Neuron (in vitro differentiated cells): ENCODE data around the gene TTLL1.

Experiments used
- H2AFZ ChIP-seq: one replicate; pipeline ENCODE4 v1.6.1; 2013; ENCODE audit warnings: low read depth, mild to moderate bottlenecking, inconsistent platforms, low read length, moderate library complexity
- H3K27me3 ChIP-seq: one replicate; pipeline ENCODE4 v1.6.1; 2013; ENCODE audit warnings: low read length; ENCODE audit not compliant: insufficient read depth
- H3K36me3 ChIP-seq: one replicate; pipeline ENCODE4 v1.6.1; 2013; ENCODE audit warnings: low read length; ENCODE audit not compliant: insufficient read depth
- H3K4me1 ChIP-seq: one replicate; pipeline ENCODE4 v1.6.1; 2013; ENCODE audit warnings: low read length; ENCODE audit not compliant: insufficient read depth
- H3K4me3 ChIP-seq: 2 replicates; pipeline ENCODE4 v1.5.1; 2013; ENCODE audit warnings: mild to moderate bottlenecking, low read length, moderate library complexity
- H3K9me3 ChIP-seq: one replicate; pipeline ENCODE4 v1.6.1; 2013; ENCODE audit warnings: low read length

The TTLL1 gene

DNA sequence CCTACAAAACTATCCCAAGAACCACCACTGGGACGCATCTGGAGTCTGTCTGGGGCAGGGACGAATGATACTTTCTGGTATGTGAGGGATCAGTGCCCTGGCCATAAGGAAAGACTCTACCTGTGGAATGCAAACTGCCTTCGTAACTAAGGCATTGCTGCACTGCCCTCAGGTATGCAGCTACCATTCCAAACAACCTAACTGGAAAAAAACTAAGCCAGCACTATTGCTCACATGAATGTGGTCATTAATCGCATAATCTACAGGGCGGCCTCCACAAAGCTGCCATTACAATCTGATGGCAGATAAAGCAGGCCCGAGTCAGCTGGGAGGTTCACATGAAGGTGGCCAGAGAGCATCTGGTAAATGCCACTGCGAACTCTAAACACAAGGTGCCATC, 78.1 kb downstream of the TTLL1 start:
- Histone ChIP-seq H3K27me3 (no peaks in the 10 kb centered on the region), H3K36me3 (no peaks in the 10 kb centered on the region), H3K9me3 (no peaks in the 10 kb centered on the region), H3K4me3 (no peak overlapping the region), H3K4me1 (peaks cover 11% of the 10 kb centered on the region), H2AFZ (no peak overlapping the region)

DNA sequence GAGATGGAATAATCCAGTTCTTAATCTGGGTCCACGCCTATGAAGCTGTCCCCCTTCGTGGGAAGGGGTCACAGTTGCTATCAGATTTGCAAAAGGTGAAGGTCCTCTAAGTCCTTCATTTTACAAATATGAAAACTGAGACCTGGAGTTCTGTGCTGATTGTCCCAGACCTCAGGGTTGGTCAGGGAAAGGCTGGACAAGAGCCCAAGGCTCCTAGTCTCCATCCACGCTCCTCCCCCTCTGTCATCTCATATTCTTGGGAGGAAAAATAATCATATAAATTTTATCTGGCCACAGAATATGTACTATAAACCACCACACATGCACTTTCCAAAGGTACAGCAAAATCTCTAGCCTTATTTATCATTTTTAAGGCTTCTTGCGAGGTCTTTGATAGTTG, 79.7 kb downstream of the TTLL1 start:
- no peaks in the 10 kb centered on the region for H3K9me3 ChIP-seq
- H3K4me1 ChIP-seq, result peaks cover 8% of the 10 kb centered on the region
- no peaks in the 10 kb centered on the region for H3K36me3 ChIP-seq
- H3K27me3 ChIP-seq, result no peaks in the 10 kb centered on the region
- H2AFZ ChIP-seq, result no peak overlapping the region
- no peak overlapping the region for H3K4me3 ChIP-seq

DNA sequence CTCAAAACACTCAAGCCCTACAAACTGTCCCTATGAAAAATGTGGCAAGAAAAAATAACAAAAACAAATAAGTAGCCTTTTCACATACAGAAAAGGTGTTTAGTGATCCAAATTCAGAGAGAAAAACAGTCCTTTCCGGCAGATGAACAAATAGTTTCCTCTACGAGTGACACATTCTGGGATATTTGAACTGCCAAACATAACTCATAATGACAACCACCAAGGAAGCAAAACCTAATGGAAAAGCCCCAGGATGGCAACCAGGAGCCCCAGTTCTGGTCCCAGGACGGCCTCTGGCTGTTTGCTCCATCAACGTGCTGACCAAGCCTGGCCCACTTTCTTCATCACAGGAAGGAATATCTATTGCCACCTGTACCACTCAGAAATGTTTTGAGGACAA, 80.3 kb downstream of the TTLL1 start:
- no peaks in the 10 kb centered on the region for H3K27me3 ChIP-seq
- H3K4me3 ChIP-seq, result no peak overlapping the region
- no peaks in the 10 kb centered on the region for H3K9me3 ChIP-seq
- H3K36me3 ChIP-seq, result no peaks in the 10 kb centered on the region
- H3K4me1 ChIP-seq, result peaks cover 7% of the 10 kb centered on the region
- no peak overlapping the region for H2AFZ ChIP-seq

DNA sequence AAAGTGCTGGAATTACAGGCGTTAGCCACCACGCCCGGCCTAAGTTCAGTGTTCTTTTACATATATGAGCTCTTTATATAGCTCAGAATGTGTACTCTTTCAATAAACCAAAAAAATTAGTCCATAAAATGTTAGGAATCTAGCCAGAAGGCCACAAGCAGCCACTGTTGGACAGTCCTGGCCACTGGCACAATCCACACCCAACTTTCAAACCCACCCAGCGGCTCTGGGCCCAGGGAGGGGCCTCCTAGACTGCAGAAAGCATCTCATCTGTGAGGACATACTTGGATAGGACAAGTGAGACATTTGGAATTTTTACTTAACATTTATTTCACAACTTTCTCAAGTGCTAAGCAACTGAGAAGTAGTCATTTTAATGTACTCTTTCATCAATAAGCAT, 80.7 kb downstream of the TTLL1 start:
- peaks cover 3% of the 10 kb centered on the region for H3K4me1 ChIP-seq
- H2AFZ ChIP-seq, result no peak overlapping the region
- no peaks in the 10 kb centered on the region for H3K9me3 ChIP-seq
- H3K4me3 ChIP-seq, result no peak overlapping the region
- no peaks in the 10 kb centered on the region for H3K36me3 ChIP-seq
- H3K27me3 ChIP-seq, result no peaks in the 10 kb centered on the region

DNA sequence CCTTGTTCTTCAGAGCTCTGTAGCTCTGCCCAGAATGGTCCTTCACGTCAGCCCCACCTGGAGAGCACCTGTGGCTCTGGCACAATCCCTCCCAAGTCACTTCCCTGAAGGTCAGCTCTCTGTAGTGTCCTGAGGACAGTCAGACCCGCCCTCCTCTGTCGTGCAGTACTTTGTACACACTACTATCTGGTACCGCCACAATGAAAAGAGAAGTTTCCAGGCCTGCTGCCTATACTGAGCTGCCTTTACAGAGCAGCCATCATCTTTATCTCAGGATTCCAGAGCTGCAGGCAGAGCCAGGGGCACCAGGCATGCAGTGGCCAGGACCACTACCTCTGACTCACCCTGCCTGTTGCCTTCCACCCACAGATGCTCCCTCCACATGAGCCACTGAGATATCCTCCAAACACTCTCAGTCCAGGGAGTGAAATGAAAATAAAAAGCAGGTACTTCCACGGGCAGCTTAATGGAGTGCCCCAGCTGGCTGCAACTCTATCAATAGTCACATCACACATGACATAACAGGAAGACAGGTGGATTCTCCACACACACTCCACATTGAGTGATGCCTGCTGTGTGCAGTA, 81.6 kb downstream of the TTLL1 start:
- H2AFZ ChIP-seq, result no peak overlapping the region
- no peaks in the 10 kb centered on the region for H3K4me1 ChIP-seq
- H3K4me3 ChIP-seq, result no peak overlapping the region
- no peaks in the 10 kb centered on the region for H3K9me3 ChIP-seq
- no peaks in the 10 kb centered on the region for H3K36me3 ChIP-seq
- no peaks in the 10 kb centered on the region for H3K27me3 ChIP-seq

DNA sequence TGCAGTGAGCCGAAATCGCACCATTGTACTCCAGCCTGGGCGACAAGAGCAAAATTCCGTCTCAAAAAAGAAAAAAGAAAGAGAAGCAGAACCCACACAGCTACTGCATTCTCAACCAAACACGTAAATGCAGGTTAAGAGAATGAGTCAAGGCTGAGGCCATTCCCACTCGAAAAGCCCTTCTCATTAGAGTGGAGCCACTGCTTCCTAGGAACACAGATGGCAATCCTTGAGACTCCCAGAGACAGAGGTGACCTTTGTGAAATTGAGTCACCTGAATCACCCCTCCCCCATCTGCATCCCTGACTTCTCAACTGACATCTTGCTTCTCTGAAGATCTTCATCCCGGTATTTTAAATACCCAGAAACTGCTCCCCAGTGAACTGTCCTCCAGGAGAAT, 82.4 kb downstream of the TTLL1 start:
- Histone ChIP-seq H3K36me3 (no peaks in the 10 kb centered on the region), H3K27me3 (no peaks in the 10 kb centered on the region), H2AFZ (no peak overlapping the region), H3K4me1 (peaks cover 3% of the 10 kb centered on the region), H3K9me3 (no peaks in the 10 kb centered on the region), H3K4me3 (no peak overlapping the region)

DNA sequence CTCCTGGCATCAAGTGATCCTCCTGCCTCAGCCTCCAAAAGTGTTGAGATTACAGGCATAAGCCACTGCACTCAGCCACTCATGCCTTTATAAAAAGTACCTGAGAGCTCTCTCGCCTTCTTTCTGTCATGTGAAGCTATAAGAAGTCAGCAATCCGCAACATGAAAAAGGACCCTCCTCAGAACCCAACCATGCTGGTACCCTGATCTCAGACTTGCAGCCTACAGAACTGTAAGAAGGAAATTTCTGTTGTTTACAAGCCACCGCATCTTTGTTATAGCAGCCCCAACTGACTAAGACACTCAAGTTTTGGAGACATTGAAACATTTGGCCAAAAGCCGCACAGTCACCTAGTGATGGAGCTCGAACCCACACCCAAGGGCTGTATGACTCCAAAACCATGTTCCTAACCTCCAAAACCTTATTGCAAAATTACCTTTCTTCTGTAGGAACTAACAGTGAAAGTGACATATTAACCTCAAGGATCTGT, 83.1 kb downstream of the TTLL1 start:
- H3K36me3 ChIP-seq, result no peaks in the 10 kb centered on the region
- no peaks in the 10 kb centered on the region for H3K9me3 ChIP-seq
- H3K4me1 ChIP-seq, result peaks cover 10% of the 10 kb centered on the region
- H2AFZ ChIP-seq, result no peak overlapping the region
- no peaks in the 10 kb centered on the region for H3K27me3 ChIP-seq
- no peak overlapping the region for H3K4me3 ChIP-seq

DNA sequence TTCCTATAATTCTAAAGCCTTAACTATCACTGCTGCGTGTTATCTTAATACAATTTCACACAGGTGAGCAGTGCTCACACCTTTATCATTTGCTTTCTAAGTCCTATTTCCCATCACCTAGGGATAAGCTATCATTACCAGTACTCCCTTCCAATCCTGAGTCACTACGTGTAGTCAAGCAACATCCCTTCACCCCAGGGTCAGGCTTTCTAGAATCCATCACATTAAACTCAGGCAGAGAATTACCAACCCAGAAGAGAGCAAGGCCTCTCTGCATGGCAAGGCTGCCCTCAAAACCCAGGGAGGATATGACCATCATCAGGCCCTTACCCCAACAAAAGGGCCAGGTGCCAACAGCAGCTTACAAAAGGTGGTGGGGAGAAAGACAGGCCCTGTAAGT, 84.1 kb downstream of the TTLL1 start:
- Histone ChIP-seq H3K9me3 (no peaks in the 10 kb centered on the region), H2AFZ (no peak overlapping the region), H3K4me3 (no peak overlapping the region), H3K36me3 (no peaks in the 10 kb centered on the region), H3K4me1 (peaks cover 15% of the 10 kb centered on the region), H3K27me3 (no peaks in the 10 kb centered on the region)

DNA sequence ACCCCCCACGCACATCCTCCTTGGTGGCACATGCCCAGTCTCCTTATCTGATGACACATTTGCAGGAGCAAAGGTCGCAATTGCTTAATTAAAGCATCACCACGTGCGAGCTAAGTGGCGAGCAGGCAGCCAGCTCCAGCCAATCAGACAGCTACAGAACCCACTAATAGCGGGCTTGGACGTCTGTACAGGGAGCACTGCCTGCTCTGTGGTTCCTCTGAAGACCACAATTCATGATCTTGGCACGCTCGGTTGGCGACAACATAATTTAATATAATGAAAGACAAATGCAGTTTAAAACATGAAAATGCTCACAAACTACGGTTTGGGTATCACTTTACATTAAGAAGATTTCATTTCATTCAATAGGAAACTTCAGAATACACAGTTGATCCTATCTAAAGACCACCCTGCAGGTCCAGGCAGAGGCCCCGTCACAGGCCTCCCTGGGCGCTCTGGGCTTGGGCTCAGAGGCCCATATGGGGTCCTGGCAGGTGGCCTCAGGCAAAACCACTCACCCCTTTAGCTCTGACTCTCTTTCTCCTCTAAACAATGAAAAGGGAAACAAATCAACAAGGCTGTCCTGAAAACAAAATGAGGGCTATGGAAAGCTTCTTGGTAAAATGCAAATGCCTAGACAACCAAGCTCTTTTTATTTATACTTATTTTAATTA, 84.7 kb downstream of the TTLL1 start:
- Histone ChIP-seq H3K27me3 (no peaks in the 10 kb centered on the region), H2AFZ (no peak overlapping the region), H3K4me3 (no peak overlapping the region), H3K36me3 (no peaks in the 10 kb centered on the region), H3K4me1 (peaks cover 15% of the 10 kb centered on the region), H3K9me3 (no peaks in the 10 kb centered on the region)

DNA sequence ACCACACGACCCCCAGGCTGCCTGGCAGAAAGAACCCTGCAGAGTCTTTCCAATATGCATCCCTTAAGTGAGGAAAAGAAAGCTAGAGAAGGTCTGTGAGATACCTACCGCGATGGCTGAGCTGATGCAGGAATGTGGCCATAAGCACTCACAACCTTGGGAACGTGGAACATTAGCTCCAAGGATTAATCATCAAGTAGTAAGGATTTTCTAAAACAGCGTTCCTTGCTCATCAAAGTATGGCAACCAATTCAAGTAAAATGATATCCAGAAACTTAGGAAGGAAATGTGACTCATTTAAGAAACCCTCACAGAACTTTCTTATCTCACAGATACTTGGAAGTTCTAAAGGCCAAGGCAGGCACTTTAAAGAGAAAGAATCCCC, 87.0 kb downstream of the TTLL1 start:
- H3K4me1 ChIP-seq, result peaks cover 15% of the 10 kb centered on the region
- H2AFZ ChIP-seq, result no peak overlapping the region
- H3K27me3 ChIP-seq, result no peaks in the 10 kb centered on the region
- H3K4me3 ChIP-seq, result no peak overlapping the region
- peaks cover 4% of the 10 kb centered on the region for H3K9me3 ChIP-seq
- no peaks in the 10 kb centered on the region for H3K36me3 ChIP-seq

DNA sequence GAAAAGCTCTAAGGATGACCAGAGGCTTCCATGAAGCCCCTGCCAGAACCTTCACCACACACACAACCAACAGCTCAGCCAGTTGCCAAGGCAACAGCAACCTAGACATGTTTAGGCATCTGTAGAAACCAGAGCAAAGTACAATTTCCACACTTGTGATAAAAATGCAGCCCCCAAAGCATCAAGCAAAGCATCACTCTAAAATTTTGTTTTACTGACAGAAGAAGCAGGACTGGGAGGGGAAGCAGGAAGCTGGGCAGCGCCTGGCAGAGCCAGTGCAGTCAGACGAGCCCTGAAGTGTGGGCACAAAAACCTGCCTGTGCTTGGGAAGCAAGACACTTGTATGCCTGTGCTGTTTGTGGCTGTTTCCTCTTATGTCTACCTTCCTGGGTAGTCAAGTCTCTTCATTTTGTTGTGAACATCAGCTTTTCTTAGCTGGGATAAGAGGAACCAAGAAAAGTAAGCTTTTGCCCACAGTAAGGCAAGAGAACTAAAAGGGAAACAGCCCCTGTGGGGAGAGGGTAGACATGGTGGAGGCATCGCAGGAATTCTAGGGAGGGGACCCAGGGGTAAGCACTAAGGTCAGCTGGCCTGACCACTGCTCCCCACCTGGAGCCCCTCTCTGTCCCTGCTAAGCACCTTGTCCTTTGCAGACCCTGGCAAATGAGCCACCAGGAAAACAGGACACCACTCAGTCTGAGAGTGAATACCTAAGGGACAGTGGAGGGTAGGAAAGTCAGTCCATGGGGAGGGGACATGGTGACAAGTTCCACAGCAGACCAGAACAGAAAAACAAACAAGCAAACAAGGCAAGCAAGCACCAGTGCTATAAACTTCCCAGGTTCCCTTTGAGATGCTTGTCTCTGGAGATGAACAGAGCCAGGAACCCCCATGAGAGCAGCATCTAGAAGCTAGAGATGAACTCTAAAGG, 87.7 kb downstream of the TTLL1 start:
- peaks cover 15% of the 10 kb centered on the region for H3K4me1 ChIP-seq
- peaks cover 4% of the 10 kb centered on the region for H3K9me3 ChIP-seq
- no peak overlapping the region for H3K4me3 ChIP-seq
- H2AFZ ChIP-seq, result no peak overlapping the region
- no peaks in the 10 kb centered on the region for H3K36me3 ChIP-seq
- no peaks in the 10 kb centered on the region for H3K27me3 ChIP-seq

DNA sequence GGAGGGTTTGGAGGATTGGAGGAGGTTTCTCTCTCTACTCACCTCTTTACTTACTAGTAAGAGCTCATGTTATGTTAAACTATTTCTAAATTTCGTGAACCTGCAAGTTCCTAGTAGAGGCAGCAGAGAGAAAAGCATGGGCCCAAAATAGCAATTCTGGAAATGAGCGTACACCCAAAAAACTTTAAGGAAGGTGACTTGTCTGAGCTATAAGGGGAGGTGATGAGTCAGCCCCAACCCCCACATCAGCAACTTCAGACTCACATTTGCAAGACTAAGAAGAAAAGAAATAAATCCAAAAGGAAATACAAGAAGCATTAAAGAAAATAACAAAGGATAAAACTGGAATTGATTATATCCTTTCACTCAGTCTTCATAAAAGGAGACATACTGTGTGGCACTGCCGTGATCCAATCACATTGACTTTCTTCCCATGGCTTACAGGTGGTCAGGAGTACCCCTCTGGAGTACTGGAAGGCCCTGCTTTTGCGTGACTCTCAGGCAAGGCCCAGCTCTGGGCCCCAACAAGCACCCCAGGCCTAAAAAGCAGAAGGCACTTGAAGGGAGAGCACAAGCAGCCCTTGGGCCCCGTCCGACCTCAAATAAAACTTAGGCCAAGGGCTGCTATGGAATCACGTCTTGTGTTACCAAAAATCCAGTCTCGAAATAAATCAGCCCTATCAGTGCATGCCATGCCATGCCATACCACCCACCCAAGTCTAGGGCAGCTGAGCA, 88.6 kb downstream of the TTLL1 start:
- Histone ChIP-seq H3K4me3 (no peak overlapping the region), H3K4me1 (peaks cover 15% of the 10 kb centered on the region), H2AFZ (no peak overlapping the region), H3K9me3 (peaks cover 4% of the 10 kb centered on the region), H3K27me3 (no peaks in the 10 kb centered on the region), H3K36me3 (no peaks in the 10 kb centered on the region)
